GM19395 (cell line): Measurements from ENCODE around the gene PCDH10.

Experiments used
- ATAC-seq: cut with Tn5 transposase; IDR thresholded peaks from one replicate; pipeline ENCODE4 v1.9.1; 2021; ENCODE audit warnings: mild to moderate bottlenecking, moderate library complexity; ENCODE audit not compliant: unreplicated experiment

PCDH10 gene

GRCh38 chr4:133148690-133149363 lies at the start of gene PCDH10:
TSS of gene PCDH10 (plus strand) at chr4:133149294. CDS start at chr4:133150141, 847 bp downstream.
- peak; percentile 69 for ATAC-seq

- no peak for ATAC-seq
These were observed 47.1 kb upstream of the PCDH10 start for GRCh38 chr4:133102043-133102442.

GRCh38 chr4:133102612-133103409 lies 46.3 kb upstream of the PCDH10 start:
- no peak for ATAC-seq

GRCh38 chr4:133112641-133113040 lies 36.5 kb upstream of the PCDH10 start:
- no peak for ATAC-seq

GRCh38 chr4:133124746-133125145 lies 24.3 kb upstream of the PCDH10 start:
- ATAC-seq: no peak

GRCh38 chr4:133127500-133127899 lies 21.6 kb upstream of the PCDH10 start:
- no peak for ATAC-seq

- no peak for ATAC-seq
These were observed 19.9 kb upstream of the PCDH10 start for GRCh38 chr4:133129237-133129636.

GRCh38 chr4:133130171-133130570 lies 18.9 kb upstream of the PCDH10 start:
- ATAC-seq: no peak

GRCh38 chr4:133131829-133132460 lies 17.1 kb upstream of the PCDH10 start:
- no peak for ATAC-seq

- no peak for ATAC-seq
These were observed 12.3 kb upstream of the PCDH10 start for GRCh38 chr4:133136833-133137232.

- no peak for ATAC-seq
These were observed 11.5 kb upstream of the PCDH10 start for GRCh38 chr4:133137571-133137970.

GRCh38 chr4:133143775-133144430 lies 5.2 kb upstream of the PCDH10 start:
- no peak for ATAC-seq

GRCh38 chr4:133145241-133145640 lies 3.9 kb upstream of the PCDH10 start:
- ATAC-seq: no peak

- no peak for ATAC-seq
These were observed 3.1 kb upstream of the PCDH10 start for GRCh38 chr4:133145758-133146573.

- peak; percentile 62 for ATAC-seq
These were observed 2.4 kb upstream of the PCDH10 start for GRCh38 chr4:133146574-133147241.

- no peak for ATAC-seq
These were observed 1.7 kb upstream of the PCDH10 start for GRCh38 chr4:133147286-133147821.

GRCh38 chr4:133147921-133148689 lies 989 bp upstream of the PCDH10 start:
- ATAC-seq: no peak

- no peak for ATAC-seq
These were observed 236 bp downstream of the PCDH10 start for GRCh38 chr4:133149364-133149695.

GRCh38 chr4:133149932-133150471 lies 908 bp downstream of the PCDH10 start:
- no peak for ATAC-seq
